HepG2 (cell line): ENCODE measurements around the gene LZTS2. TPM values are rescaled to one million over a fixed set of nuclear protein-coding genes. Genes with fewer than 3 reads are reported as not detected.
A peak's percentile ranks its signal among the peaks of the same experiment; 100 is the strongest.

ENCODE experiments used
- ERF ChIP-seq: IDR thresholded peaks from 2 replicates; pipeline ENCODE4 v1.6.1; 2018; ENCODE audit warnings: missing biosample characterization, missing genetic modification reagents
- FOSL1 ChIP-seq: sonication (generic); formaldehyde crosslinking; IDR thresholded peaks from 2 replicates; pipeline ENCODE4 v1.9.0; 2021; ENCODE audit warnings: missing genetic modification reagents, borderline replicate concordance
- GABPA ChIP-seq, 2 experiments: IDR thresholded peaks; 2 replicates each; pipeline ENCODE4 v1.6.1; 2011 to 2016; ENCODE audit warnings: low read depth in 2 of 2, low read length in 1 of 2, missing biosample characterization in 1 of 2, missing genetic modification characterization in 1 of 2
- NR2F1 ChIP-seq, 2 experiments: fragments of 450-650 bp in 1 of 2; formaldehyde crosslinking in 1 of 2; IDR thresholded peaks; 2 replicates each; pipeline versions ENCODE4 v1.5.0 to v1.6.1; 2016 to 2020; ENCODE audit warnings: mild to moderate bottlenecking in 1 of 2, missing compliant biosample characterization in 1 of 2, missing genetic modification reagents in 1 of 2, moderate library complexity in 1 of 2
- RXRB ChIP-seq: IDR thresholded peaks from 2 replicates; pipeline ENCODE4 v1.6.1; 2016; ENCODE audit warnings: borderline replicate concordance, missing genetic modification reagents, missing compliant biosample characterization
- SNAI1 ChIP-seq: sonication (generic); formaldehyde crosslinking; IDR thresholded peaks from 2 replicates; pipeline ENCODE4 v1.5.0; 2020; ENCODE audit warnings: mild to moderate bottlenecking, missing genetic modification reagents, borderline replicate concordance
- ZBTB7A ChIP-seq: sonication (generic); formaldehyde crosslinking; IDR thresholded peaks from 2 replicates; pipeline ENCODE4 v1.8.0; 2022; ENCODE audit warnings: mild to moderate bottlenecking, missing genetic modification reagents
- ZNF720 ChIP-seq: sonication (generic); formaldehyde crosslinking; IDR thresholded peaks from 2 replicates; pipeline ENCODE4 v1.4.0; 2020; ENCODE audit warnings: missing genetic modification reagents
- polyA plus RNA-seq, 8 experiments: library from polyadenylated mRNA; depleted of rRNA in 3 of 8; stranded (reverse) in 7 of 8; unstranded in 1 of 8; fragments of >200 nt; fragmentation: Illumina TruSeq in 4 of 8; extraction: Trizol in 4 of 8; gene quantifications; 2 replicates each; pipeline versions ENCODE4 v1.2.1 to v1.2.3, GENCODE V29; 2011 to 2016; ENCODE audit warnings: low read depth in 4 of 8, missing spikeins in 1 of 8, mixed read lengths in 1 of 8; ENCODE audit not compliant: insufficient read depth in 1 of 8
- total RNA-seq, 5 experiments: library from RNA; depleted of rRNA; stranded (reverse); fragments of >200 nt; fragmentation: Illumina TruSeq; extraction: Trizol; gene quantifications; 2 replicates each; pipeline ENCODE4 v1.2.3, GENCODE V29; 2016; ENCODE audit warnings: low read depth in 1 of 5
- TF ChIP-seq, protein P1 (sequence below): IDR thresholded peaks from 2 replicates; pipeline ENCODE4 v1.6.1; 2016; ENCODE audit warnings: low read depth, control low read depth
- TF ChIP-seq, protein P2 (sequence below): sonication (generic); formaldehyde crosslinking; IDR thresholded peaks from 2 replicates; pipeline ENCODE4 v1.5.0; 2020; ENCODE audit warnings: mild to moderate bottlenecking, missing genetic modification reagents
- TF ChIP-seq, protein P3 (sequence below): sonication (generic); formaldehyde crosslinking; IDR thresholded peaks from 2 replicates; pipeline ENCODE4 v1.5.0; 2020; ENCODE audit warnings: mild to moderate bottlenecking, missing genetic modification reagents
- TF ChIP-seq, protein P4 (sequence below): sonication (generic); formaldehyde crosslinking; IDR thresholded peaks from 2 replicates; pipeline ENCODE4 v1.5.0; 2020; ENCODE audit warnings: mild to moderate bottlenecking, missing genetic modification reagents, borderline replicate concordance
- TF ChIP-seq, protein P5 (sequence below): sonication (generic); formaldehyde crosslinking; IDR thresholded peaks from 2 replicates; pipeline ENCODE4 v1.4.0; 2020; ENCODE audit warnings: missing genetic modification reagents

LZTS2 gene
- total and polyA plus RNA-seq, 2 of the 13 experiments (the other 11 are each of a cell fraction or from before 2014, with no cell fraction given) = 43.6 to 65.6 TPM

DNA sequence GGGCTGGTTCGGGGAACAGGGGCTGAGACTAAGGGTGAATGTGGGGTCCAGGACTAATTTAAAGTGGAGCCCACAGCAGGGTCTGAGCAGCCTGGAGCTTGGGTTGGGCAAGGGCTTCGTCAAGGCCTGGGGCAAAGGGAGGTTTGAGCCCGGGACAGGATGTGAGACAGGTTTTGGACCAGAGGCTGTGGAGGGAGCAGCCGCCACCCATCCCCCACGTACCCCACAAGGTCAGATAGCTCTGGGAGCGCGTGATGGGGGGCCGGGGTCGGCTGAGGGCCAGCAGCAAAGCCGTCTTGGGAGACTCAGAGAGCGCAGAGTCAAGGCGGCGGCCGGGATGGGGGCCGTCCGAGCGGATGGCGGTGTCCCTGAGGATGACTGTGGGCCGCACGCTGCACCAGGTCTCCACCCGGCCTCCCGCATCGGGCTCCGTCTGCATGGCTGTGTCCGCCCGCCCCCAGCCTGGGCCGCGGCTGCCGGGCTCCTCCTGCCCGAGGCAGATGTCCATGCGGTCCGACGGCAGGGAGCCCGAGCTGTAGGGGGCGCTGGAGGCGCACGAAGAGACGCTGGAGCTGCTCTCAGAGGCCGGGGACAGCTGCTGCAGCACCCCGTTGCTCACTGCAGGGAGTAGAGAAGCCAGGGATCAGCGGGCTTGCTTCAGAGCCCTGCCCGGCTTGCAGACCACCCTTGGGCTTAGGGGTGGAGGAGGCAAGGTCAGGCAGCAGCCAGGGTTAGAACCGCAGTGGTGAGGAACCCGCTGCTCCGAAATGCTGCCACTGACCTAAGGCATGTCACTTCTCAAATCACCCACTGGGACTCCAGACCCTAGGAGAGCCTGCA, 19.2 kb downstream of the LZTS2 start (continued):
- TF ChIP-seq, protein P1, sequence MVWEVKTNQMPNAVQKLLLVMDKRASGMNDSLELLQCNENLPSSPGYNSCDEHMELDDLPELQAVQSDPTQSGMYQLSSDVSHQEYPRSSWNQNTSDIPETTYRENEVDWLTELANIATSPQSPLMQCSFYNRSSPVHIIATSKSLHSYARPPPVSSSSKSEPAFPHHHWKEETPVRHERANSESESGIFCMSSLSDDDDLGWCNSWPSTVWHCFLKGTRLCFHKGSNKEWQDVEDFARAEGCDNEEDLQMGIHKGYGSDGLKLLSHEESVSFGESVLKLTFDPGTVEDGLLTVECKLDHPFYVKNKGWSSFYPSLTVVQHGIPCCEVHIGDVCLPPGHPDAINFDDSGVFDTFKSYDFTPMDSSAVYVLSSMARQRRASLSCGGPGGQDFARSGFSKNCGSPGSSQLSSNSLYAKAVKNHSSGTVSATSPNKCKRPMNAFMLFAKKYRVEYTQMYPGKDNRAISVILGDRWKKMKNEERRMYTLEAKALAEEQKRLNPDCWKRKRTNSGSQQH (CRISPR knock-in tag) = no peak
- TF ChIP-seq, protein P2, sequence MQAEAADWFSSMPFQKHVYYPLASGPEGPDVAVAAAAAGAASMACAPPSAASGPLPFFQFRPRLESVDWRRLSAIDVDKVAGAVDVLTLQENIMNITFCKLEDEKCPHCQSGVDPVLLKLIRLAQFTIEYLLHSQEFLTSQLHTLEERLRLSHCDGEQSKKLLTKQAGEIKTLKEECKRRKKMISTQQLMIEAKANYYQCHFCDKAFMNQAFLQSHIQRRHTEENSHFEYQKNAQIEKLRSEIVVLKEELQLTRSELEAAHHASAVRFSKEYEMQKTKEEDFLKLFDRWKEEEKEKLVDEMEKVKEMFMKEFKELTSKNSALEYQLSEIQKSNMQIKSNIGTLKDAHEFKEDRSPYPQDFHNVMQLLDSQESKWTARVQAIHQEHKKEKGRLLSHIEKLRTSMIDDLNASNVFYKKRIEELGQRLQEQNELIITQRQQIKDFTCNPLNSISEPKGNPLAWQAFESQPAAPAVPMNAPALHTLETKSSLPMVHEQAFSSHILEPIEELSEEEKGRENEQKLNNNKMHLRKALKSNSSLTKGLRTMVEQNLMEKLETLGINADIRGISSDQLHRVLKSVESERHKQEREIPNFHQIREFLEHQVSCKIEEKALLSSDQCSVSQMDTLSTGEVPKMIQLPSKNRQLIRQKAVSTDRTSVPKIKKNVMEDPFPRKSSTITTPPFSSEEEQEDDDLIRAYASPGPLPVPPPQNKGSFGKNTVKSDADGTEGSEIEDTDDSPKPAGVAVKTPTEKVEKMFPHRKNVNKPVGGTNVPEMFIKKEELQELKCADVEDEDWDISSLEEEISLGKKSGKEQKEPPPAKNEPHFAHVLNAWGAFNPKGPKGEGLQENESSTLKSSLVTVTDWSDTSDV (CRISPR knock-in tag) = no peak
- TF ChIP-seq SNAI1 (CRISPR knock-in tag) = no peak
- TF ChIP-seq, protein P3, sequence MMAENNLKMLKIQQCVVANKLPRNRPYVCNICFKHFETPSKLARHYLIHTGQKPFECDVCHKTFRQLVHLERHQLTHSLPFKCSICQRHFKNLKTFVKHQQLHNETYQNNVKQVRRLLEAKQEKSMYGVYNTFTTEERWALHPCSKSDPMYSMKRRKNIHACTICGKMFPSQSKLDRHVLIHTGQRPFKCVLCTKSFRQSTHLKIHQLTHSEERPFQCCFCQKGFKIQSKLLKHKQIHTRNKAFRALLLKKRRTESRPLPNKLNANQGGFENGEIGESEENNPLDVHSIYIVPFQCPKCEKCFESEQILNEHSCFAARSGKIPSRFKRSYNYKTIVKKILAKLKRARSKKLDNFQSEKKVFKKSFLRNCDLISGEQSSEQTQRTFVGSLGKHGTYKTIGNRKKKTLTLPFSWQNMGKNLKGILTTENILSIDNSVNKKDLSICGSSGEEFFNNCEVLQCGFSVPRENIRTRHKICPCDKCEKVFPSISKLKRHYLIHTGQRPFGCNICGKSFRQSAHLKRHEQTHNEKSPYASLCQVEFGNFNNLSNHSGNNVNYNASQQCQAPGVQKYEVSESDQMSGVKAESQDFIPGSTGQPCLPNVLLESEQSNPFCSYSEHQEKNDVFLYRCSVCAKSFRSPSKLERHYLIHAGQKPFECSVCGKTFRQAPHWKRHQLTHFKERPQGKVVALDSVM (CRISPR knock-in tag) = no peak
- no peak for TF ChIP-seq FOSL1 (CRISPR knock-in tag)
- 0 out of 2 replicates have a peak, but pooled peaks have one; percentile 33 for TF ChIP-seq RXRB (CRISPR knock-in tag)
- TF ChIP-seq ZNF720 (CRISPR knock-in tag) = no peak
- TF ChIP-seq, protein P4, sequence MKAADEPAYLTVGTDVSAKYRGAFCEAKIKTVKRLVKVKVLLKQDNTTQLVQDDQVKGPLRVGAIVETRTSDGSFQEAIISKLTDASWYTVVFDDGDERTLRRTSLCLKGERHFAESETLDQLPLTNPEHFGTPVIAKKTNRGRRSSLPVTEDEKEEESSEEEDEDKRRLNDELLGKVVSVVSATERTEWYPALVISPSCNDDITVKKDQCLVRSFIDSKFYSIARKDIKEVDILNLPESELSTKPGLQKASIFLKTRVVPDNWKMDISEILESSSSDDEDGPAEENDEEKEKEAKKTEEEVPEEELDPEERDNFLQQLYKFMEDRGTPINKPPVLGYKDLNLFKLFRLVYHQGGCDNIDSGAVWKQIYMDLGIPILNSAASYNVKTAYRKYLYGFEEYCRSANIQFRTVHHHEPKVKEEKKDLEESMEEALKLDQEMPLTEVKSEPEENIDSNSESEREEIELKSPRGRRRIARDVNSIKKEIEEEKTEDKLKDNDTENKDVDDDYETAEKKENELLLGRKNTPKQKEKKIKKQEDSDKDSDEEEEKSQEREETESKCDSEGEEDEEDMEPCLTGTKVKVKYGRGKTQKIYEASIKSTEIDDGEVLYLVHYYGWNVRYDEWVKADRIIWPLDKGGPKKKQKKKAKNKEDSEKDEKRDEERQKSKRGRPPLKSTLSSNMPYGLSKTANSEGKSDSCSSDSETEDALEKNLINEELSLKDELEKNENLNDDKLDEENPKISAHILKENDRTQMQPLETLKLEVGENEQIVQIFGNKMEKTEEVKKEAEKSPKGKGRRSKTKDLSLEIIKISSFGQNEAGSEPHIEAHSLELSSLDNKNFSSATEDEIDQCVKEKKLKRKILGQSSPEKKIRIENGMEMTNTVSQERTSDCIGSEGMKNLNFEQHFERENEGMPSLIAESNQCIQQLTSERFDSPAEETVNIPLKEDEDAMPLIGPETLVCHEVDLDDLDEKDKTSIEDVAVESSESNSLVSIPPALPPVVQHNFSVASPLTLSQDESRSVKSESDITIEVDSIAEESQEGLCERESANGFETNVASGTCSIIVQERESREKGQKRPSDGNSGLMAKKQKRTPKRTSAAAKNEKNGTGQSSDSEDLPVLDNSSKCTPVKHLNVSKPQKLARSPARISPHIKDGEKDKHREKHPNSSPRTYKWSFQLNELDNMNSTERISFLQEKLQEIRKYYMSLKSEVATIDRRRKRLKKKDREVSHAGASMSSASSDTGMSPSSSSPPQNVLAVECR = 0 out of 2 replicates have a peak, but pooled peaks have one; percentile 56
- 0 out of 4 replicates have a peak, but pooled peaks of 1 of the 2 experiments have one; percentile 10 for TF ChIP-seq NR2F1 (CRISPR knock-in tag; IDR thresholded peaks at IDR 0.05)
- TF ChIP-seq, protein P5, sequence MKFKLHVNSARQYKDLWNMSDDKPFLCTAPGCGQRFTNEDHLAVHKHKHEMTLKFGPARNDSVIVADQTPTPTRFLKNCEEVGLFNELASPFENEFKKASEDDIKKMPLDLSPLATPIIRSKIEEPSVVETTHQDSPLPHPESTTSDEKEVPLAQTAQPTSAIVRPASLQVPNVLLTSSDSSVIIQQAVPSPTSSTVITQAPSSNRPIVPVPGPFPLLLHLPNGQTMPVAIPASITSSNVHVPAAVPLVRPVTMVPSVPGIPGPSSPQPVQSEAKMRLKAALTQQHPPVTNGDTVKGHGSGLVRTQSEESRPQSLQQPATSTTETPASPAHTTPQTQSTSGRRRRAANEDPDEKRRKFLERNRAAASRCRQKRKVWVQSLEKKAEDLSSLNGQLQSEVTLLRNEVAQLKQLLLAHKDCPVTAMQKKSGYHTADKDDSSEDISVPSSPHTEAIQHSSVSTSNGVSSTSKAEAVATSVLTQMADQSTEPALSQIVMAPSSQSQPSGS (CRISPR knock-in tag) = peak; percentile 70
- TF ChIP-seq GABPA (IDR thresholded peaks at IDR 0.05; ENCODE audit: low read depth, low read length) = no peak
- TF ChIP-seq GABPA (CRISPR knock-in tag; IDR thresholded peaks at IDR 0.05; ENCODE audit: low read depth) = no peak
- no peak for TF ChIP-seq ZBTB7A (CRISPR knock-in tag)
- TF ChIP-seq ERF (CRISPR knock-in tag) = peak; percentile 77
